Measurements from ENCODE around the gene DDX49.

DDX49 gene

DNA sequence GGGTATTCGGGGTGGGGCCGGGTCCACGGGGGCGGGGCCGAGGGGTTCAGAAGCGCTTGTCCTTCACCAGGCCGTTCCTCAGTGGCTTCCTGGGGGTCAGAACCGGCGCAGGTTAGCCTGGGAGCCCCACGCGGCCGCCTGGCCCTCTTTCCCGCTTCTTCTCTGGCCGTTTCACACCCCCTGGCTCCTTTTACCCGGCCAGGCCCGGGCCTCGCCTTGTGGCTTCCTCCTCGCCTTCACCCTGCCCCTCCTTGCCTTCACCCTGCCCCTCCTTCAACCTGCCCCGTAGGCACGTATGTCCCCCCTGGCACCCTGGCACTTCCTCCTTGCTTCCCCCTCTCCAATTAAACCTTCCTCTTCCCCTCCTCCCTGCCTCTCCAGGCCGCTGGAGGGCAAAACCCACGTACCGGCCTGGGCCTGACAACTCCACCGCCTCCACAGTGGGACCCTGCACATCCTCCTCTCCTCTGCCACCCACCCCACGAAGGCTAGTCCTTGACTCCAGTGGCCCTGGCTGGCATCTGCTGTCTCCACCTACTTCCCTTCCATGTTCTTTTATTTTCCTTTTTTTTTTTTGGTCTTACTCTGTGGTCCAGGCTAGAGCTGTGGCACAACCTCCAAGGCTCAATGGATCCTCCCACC is 48.9 kb upstream of the DDX49 start:
- Histone ChIP-seq H4K20me1 (ENCODE audit: insufficient read depth, low read length) (no peaks in the 10 kb centered on the region), H3K27ac (ENCODE audit: low read length) (no peak overlapping the region), H3K9me2 (replicated peaks; ENCODE audit: insufficient read depth, low read length) (no peaks in the 10 kb centered on the region), H3K36me3 (replicated peaks; ENCODE audit: insufficient read depth, low read length) (peaks cover 4% of the 10 kb centered on the region), H3K9me3 (replicated peaks; ENCODE audit: insufficient read depth, low read length) (no peaks in the 10 kb centered on the region), H2AFZ (ENCODE audit: low read length) (no peak overlapping the region), H3K4me2 (ENCODE audit: low read depth, low read length) (no peak overlapping the region), H3K79me2 (ENCODE audit: low read length) (no peaks in the 10 kb centered on the region), H3K4me1 (ENCODE audit: low read length) (no peaks in the 10 kb centered on the region), H3K9ac (ENCODE audit: low read length) (no peak overlapping the region), H3K27me3 (replicated peaks; ENCODE audit: insufficient read depth, low read length) (no peaks in the 10 kb centered on the region), H3K4me3 (ENCODE audit: low read length) (no peak overlapping the region), H3F3A (ENCODE audit: insufficient read depth, low read length) (peaks cover 4% of the 10 kb centered on the region; the same call in 1 of the 2 replicates)
- no peak for DNase-seq
- TF ChIP-seq CTCF (IDR thresholded peaks at IDR 0.05; ENCODE audit: low read length) = no peak
- TF ChIP-seq EZH2phosphoT487 (IDR thresholded peaks at IDR 0.05; ENCODE audit: low read length) = no peak
- TF ChIP-seq EZH2 (optimal IDR thresholded peaks at IDR 0.05; ENCODE audit: low read depth, low read length) = no peak

DNA sequence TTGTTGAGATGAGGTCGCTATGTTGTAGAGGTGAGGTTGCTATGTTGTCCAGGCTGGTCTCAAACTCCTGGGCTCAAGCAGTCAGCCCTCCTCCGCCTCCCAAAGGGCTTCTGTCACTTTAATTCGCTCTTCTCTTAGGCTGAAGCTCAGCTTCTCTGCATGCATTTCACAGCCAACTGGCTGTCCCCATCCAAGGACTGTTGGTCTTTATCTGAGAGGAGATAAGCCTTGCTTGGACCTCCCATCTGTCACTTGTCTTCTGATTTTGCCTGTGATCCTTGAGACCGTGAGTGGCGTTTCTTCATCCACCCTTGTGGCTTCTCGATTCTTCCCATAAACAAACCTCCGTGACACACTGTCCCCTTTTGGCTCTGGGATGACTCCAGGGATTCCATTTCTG is 48.0 kb upstream of the DDX49 start:
- no peak overlapping the region for H2AFZ ChIP-seq (ENCODE audit: low read length)
- peaks cover 4% of the 10 kb centered on the region for H3K36me3 ChIP-seq (replicated peaks; ENCODE audit: insufficient read depth, low read length)
- no peak for DNase-seq
- no peak overlapping the region for H3K4me3 ChIP-seq (ENCODE audit: low read length)
- no peaks in the 10 kb centered on the region for H4K20me1 ChIP-seq (ENCODE audit: insufficient read depth, low read length)
- H3K4me2 ChIP-seq (ENCODE audit: low read depth, low read length) = no peak overlapping the region
- H3K27ac ChIP-seq (ENCODE audit: low read length) = no peak overlapping the region
- H3K4me1 ChIP-seq (ENCODE audit: low read length) = no peaks in the 10 kb centered on the region
- H3F3A ChIP-seq (ENCODE audit: insufficient read depth, low read length) = no peaks in the 10 kb centered on the region; the same call in 1 of the 2 replicates
- TF ChIP-seq EZH2phosphoT487 (IDR thresholded peaks at IDR 0.05; ENCODE audit: low read length) = no peak
- TF ChIP-seq EZH2 (optimal IDR thresholded peaks at IDR 0.05; ENCODE audit: low read depth, low read length) = no peak
- H3K9me2 ChIP-seq (replicated peaks; ENCODE audit: insufficient read depth, low read length) = no peaks in the 10 kb centered on the region
- no peaks in the 10 kb centered on the region for H3K9me3 ChIP-seq (replicated peaks; ENCODE audit: insufficient read depth, low read length)
- no peaks in the 10 kb centered on the region for H3K79me2 ChIP-seq (ENCODE audit: low read length)
- H3K27me3 ChIP-seq (replicated peaks; ENCODE audit: insufficient read depth, low read length) = no peaks in the 10 kb centered on the region
- H3K9ac ChIP-seq (ENCODE audit: low read length) = no peak overlapping the region

- Histone ChIP-seq H2AFZ (ENCODE audit: low read length) (no peak overlapping the region), H3K36me3 (replicated peaks; ENCODE audit: insufficient read depth, low read length) (no peaks in the 10 kb centered on the region), H4K20me1 (ENCODE audit: insufficient read depth, low read length) (no peaks in the 10 kb centered on the region), H3K4me1 (ENCODE audit: low read length) (no peaks in the 10 kb centered on the region), H3K9me3 (replicated peaks; ENCODE audit: insufficient read depth, low read length) (no peaks in the 10 kb centered on the region), H3F3A (ENCODE audit: insufficient read depth, low read length) (no peaks in the 10 kb centered on the region; the same call in 1 of the 2 replicates), H3K79me2 (ENCODE audit: low read length) (no peaks in the 10 kb centered on the region), H3K27ac (ENCODE audit: low read length) (no peak overlapping the region), H3K27me3 (replicated peaks; ENCODE audit: insufficient read depth, low read length) (no peaks in the 10 kb centered on the region), H3K4me2 (ENCODE audit: low read depth, low read length) (no peak overlapping the region), H3K9ac (ENCODE audit: low read length) (no peak overlapping the region), H3K4me3 (ENCODE audit: low read length) (no peak overlapping the region), H3K9me2 (replicated peaks; ENCODE audit: insufficient read depth, low read length) (no peaks in the 10 kb centered on the region)
- no peak for DNase-seq
- no peak for TF ChIP-seq EZH2 (optimal IDR thresholded peaks at IDR 0.05; ENCODE audit: low read depth, low read length)
- TF ChIP-seq EZH2phosphoT487 (IDR thresholded peaks at IDR 0.05; ENCODE audit: low read length) = no peak
- TF ChIP-seq CTCF (IDR thresholded peaks at IDR 0.05; ENCODE audit: low read length) = no peak
Observed at GRCh38 chr19:18875726-18876125, 43.8 kb upstream of the DDX49 start.

DNA sequence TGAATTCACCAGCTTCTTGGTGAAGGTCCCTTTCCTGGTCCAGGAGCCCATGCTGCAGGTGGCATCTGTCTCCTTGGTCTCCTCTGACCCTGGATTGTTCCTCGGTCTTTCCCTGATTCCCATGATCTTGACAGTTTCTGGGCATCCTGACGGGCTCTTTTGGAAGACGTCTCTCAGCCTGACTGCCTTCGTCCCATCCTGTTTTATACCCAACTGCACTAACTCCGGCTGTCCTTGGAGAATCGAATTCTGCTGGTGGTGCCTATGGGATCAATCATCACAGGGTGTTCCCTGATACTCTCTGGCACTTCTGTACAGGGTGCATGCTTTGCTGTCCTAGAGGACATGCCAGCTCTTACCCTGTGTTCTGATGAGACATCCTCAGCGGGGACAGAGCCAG is 42.6 kb upstream of the DDX49 start:
- Histone ChIP-seq H2AFZ (ENCODE audit: low read length) (no peak overlapping the region), H3K9me3 (replicated peaks; ENCODE audit: insufficient read depth, low read length) (no peaks in the 10 kb centered on the region), H3K27ac (ENCODE audit: low read length) (no peak overlapping the region), H3K4me3 (ENCODE audit: low read length) (no peak overlapping the region), H3K36me3 (replicated peaks; ENCODE audit: insufficient read depth, low read length) (no peaks in the 10 kb centered on the region), H3K9ac (ENCODE audit: low read length) (no peak overlapping the region), H3K79me2 (ENCODE audit: low read length) (no peaks in the 10 kb centered on the region), H3F3A (ENCODE audit: insufficient read depth, low read length) (no peaks in the 10 kb centered on the region; the same call in 1 of the 2 replicates), H3K27me3 (replicated peaks; ENCODE audit: insufficient read depth, low read length) (no peaks in the 10 kb centered on the region), H3K4me1 (ENCODE audit: low read length) (no peaks in the 10 kb centered on the region), H3K9me2 (replicated peaks; ENCODE audit: insufficient read depth, low read length) (no peaks in the 10 kb centered on the region), H3K4me2 (ENCODE audit: low read depth, low read length) (no peak overlapping the region), H4K20me1 (ENCODE audit: insufficient read depth, low read length) (no peaks in the 10 kb centered on the region)
- DNase-seq = no peak
- TF ChIP-seq CTCF (IDR thresholded peaks at IDR 0.05; ENCODE audit: low read length) (no peak), EZH2 (optimal IDR thresholded peaks at IDR 0.05; ENCODE audit: low read depth, low read length) (no peak), EZH2phosphoT487 (IDR thresholded peaks at IDR 0.05; ENCODE audit: low read length) (no peak)
